Brain microvascular endothelial cell (primary cell): ENCODE data around the gene NLGN3.
A peak's percentile ranks its signal among the peaks of the same experiment; 100 is the strongest.

ENCODE experiments used
- DNase-seq: peaks from one replicate; pipeline ENCODE4 v3.0.0-alpha.2; 2020
- H3K27ac ChIP-seq: fragments of 250-450 bp; sonication (Bioruptor Pico); 2 replicates; pipeline ENCODE4 v1.5.1; 2020; ENCODE audit warnings: mild to moderate bottlenecking, moderate library complexity
- H3K27me3 ChIP-seq: fragments of 250-450 bp; sonication (Bioruptor Pico); replicated peaks from 2 replicates; pipeline ENCODE4 v1.5.1; 2020; ENCODE audit warnings: mild to moderate bottlenecking
- H3K36me3 ChIP-seq: fragments of 250-450 bp; sonication (Bioruptor Pico); replicated peaks from 2 replicates; pipeline ENCODE4 v1.5.1; 2020; ENCODE audit warnings: mild to moderate bottlenecking
- H3K4me3 ChIP-seq: 2 replicates; pipeline ENCODE4 v1.5.1; 2011; ENCODE audit warnings: low read depth, mild to moderate bottlenecking, control low read depth, low read length, moderate library complexity
- in situ Hi-C: cut with HindIII; loops from 2 replicates; pipeline ENCODE4 v1.10.0; 2017; ENCODE audit warnings: low sequenced_read_pairs, low pct_ligation_motif_present
- TF ChIP-seq, protein P1 (sequence below): IDR thresholded peaks from 2 replicates; pipeline ENCODE4 v1.5.1; 2011; ENCODE audit warnings: low read depth, mild to moderate bottlenecking, moderate library complexity, low read length, control low read depth, inconsistent platforms; ENCODE audit errors: missing control alignments

Gene NLGN3

DNA sequence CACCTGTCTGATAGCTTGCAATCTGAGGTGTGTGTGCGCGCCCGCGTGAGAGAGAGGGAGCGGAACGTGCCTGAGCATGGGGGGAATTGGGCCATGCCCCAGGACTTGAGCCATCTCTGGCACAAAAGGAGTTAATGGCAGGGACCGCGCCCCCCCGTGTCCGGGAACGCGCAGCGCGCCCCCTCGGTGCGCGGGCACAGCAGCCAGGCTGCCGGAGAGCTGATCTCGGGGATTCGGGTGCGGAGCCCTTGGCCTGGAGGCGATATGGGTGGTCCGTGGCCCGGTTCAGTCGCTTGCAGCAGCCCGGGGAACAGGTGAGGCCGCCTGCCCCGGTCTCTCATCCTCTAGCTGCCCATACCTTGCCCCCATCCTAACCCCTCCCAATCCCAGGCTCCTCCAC, at the start of gene NLGN3:
Gene NLGN3 (plus strand): TSS at position 191 of the 400 bp plus-strand sequence. CDS start 2,909 bp downstream, outside the sequence.
- Histone ChIP-seq H3K27ac (no peak within 1 kb of the TSS), H3K36me3 (peaks cover 2% of the 10 kb centered on the region), H3K4me3 (peak within 1 kb of the TSS; percentile 24), H3K27me3 (no peaks in the 10 kb centered on the region)
- TF ChIP-seq, protein P1, sequence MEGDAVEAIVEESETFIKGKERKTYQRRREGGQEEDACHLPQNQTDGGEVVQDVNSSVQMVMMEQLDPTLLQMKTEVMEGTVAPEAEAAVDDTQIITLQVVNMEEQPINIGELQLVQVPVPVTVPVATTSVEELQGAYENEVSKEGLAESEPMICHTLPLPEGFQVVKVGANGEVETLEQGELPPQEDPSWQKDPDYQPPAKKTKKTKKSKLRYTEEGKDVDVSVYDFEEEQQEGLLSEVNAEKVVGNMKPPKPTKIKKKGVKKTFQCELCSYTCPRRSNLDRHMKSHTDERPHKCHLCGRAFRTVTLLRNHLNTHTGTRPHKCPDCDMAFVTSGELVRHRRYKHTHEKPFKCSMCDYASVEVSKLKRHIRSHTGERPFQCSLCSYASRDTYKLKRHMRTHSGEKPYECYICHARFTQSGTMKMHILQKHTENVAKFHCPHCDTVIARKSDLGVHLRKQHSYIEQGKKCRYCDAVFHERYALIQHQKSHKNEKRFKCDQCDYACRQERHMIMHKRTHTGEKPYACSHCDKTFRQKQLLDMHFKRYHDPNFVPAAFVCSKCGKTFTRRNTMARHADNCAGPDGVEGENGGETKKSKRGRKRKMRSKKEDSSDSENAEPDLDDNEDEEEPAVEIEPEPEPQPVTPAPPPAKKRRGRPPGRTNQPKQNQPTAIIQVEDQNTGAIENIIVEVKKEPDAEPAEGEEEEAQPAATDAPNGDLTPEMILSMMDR, result no peak
- in situ Hi-C loops, result no loop called here
- no peak for DNase-seq

DNA sequence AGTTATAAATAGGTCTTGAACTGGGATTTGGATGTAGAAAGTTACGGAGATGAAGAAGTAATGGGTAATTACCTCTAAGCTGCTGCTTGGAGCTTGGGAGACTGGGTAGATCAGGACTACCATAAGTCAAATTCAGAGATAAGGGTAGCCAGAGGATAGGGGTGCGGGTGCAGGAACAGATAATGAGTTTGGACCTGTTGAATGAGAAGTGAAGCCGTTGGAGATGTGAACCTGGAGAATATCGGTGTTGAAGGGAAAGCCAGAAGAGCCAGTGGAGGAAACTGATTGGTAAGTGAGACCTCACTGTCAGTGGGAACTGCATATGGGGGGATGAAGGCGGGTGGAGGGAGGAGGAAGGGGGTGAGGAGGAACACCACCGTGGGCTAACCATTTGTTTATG, 49.6 kb upstream of the NLGN3 start:
- Histone ChIP-seq H3K27ac (no peak overlapping the region), H3K36me3 (no peaks in the 10 kb centered on the region), H3K4me3 (peak overlapping the region; percentile 61), H3K27me3 (no peaks in the 10 kb centered on the region)
- no peak for DNase-seq
- TF ChIP-seq, protein P1, result no peak
- in situ Hi-C loops, result no loop called here

DNA sequence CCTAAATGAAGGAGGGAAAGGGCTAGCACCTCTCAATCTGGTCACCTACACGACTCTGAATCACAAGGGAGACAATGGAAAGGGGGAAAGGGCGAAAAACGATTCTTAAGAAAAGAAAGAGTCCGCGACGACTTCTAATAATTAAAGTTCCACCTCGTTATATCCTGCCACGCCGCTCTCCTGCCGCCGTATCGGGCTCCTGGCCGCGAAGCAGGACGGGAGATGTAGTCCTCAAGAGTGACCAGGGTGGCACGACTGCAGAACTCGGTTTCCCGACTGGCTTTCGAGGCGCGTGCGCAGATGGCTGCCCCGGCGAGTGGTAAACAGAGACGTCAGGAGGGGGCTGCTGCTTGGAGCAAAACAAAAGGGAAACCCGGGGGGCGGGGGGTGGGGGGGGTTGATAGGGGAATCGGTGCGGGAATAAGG, 49.1 kb upstream of the NLGN3 start, which contains the start of gene FOXO4:
Gene FOXO4 (plus strand): TSS at position 297 of the 426 bp plus-strand sequence. CDS start 678 bp downstream, outside the sequence.
- TF ChIP-seq, protein P1, result no peak
- no peak within 1 kb of the TSS for H3K27ac ChIP-seq

DNA sequence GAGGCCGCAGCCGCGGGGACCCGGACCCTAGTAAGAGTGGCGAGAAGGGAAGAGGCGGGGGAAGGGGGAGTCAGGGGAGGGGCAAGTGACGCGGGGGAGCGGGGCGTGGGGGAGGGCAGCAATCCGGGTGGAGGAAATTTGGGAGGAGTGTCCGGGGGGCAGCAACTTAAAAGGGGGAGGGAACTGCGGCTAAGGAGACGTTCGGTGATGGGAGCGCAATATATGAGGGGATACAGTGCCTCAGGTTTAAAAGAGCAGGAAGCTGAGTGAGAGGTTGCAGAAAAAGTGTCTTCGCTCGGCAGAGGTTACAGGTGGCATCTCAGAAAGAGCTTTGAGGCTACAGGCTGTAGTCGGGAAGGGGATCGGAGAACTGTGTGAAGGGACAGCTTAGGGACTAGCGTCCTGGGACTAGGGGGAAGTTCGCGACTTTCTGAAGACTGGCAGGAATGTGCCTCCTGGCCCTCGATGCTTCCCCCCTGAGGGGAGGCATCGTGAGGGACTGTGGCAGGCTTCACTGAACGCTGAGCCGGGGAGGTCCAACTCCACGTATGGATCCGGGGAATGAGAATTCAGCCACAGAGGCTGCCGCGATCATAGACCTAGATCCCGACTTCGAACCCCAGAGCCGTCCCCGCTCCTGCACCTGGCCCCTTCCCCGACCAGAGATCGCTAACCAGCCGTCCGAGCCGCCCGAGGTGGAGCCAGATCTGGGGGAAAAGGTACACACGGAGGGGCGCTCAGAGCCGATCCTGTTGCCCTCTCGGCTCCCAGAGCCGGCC, 48.5 kb upstream of the NLGN3 start:
- no peak for DNase-seq
- H3K36me3 ChIP-seq, result no peaks in the 10 kb centered on the region
- TF ChIP-seq, protein P1, result no peak
- in situ Hi-C loops, result no loop called here
- H3K4me3 ChIP-seq, result peak overlapping the region; percentile 61
- no peak overlapping the region for H3K27ac ChIP-seq
- no peaks in the 10 kb centered on the region for H3K27me3 ChIP-seq

More for the DNA sequence above, 49.1 kb upstream of the NLGN3 start, which contains the start of gene FOXO4:
- DNase-seq, result peak; percentile 83
- H3K4me3 ChIP-seq, result peak within 1 kb of the TSS; percentile 61
- H3K36me3 ChIP-seq, result no peaks in the 10 kb centered on the region
- H3K27me3 ChIP-seq, result no peaks in the 10 kb centered on the region
- in situ Hi-C loops, result no loop called here

DNA sequence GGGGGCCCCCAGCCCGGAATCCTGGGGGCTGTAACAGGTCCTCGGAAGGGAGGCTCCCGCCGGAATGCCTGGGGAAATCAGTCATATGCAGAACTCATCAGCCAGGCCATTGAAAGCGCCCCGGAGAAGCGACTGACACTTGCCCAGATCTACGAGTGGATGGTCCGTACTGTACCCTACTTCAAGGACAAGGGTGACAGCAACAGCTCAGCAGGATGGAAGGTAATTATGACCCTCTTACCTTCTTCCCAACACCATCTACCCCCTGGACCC, 47.9 kb upstream of the NLGN3 start:
- H3K27ac ChIP-seq, result no peak overlapping the region
- H3K27me3 ChIP-seq, result no peaks in the 10 kb centered on the region
- H3K4me3 ChIP-seq, result peak overlapping the region; percentile 61
- H3K36me3 ChIP-seq, result no peaks in the 10 kb centered on the region
- TF ChIP-seq, protein P1, result no peak
- DNase-seq, result no peak
- in situ Hi-C loops, result no loop called here
